Activated CD4-positive, alpha-beta memory T cell treated with anti-CD3 and anti-CD28 coated beads, Interleukin-2, amount 10 ng/mL, durations not matched to agents 7 days and 5 days (primary cell): ENCODE measurements around the gene LRP2. TPM values are rescaled to one million over a fixed set of nuclear protein-coding genes. Genes with fewer than 3 reads are reported as not detected.

Source experiments
- CTCF ChIA-PET: fragments of 350-600 bp; sonication (Branson Sonifier 250); formaldehyde crosslinking; loops from one replicate; lab custom pipeline; 2021; ENCODE audit warnings: antibody characterized with exemption, inconsistent platforms; lab: Charles Lee
- POLR2A ChIA-PET: fragments of 350-600 bp; sonication (Branson Sonifier 250); formaldehyde crosslinking; loops from one replicate; lab custom pipeline; 2021; ENCODE audit warnings: antibody characterized with exemption; lab: Charles Lee
- DNase-seq: peaks from one replicate; pipeline ENCODE4 v3.0.0-alpha.2; 2020
- H3K27ac Mint-ChIP-seq: one replicate; pipeline ENCODE4 v1.8.0; 2021; ENCODE audit warnings: mild to moderate bottlenecking, mixed read lengths
- H3K27me3 Mint-ChIP-seq: one replicate; pipeline ENCODE4 v1.8.0; 2021; ENCODE audit warnings: mixed read lengths
- H3K36me3 Mint-ChIP-seq: one replicate; pipeline ENCODE4 v1.8.0; 2021; ENCODE audit warnings: low read depth, mixed read lengths
- H3K4me1 Mint-ChIP-seq: one replicate; pipeline ENCODE4 v1.8.0; 2021; ENCODE audit warnings: mixed read lengths
- H3K4me3 Mint-ChIP-seq: one replicate; pipeline ENCODE4 v1.8.0; 2021; ENCODE audit warnings: mild to moderate bottlenecking, mixed read lengths
- H3K9me3 Mint-ChIP-seq: one replicate; pipeline ENCODE4 v1.8.0; 2021; ENCODE audit warnings: mixed read lengths
- total RNA-seq, 2 experiments: library from RNA; stranded (reverse); gene quantifications; one replicate each; pipeline ENCODE4 v1.2.3, GENCODE V29; 2021

Gene LRP2
- total RNA-seq, 2 experiments from 2014 or later: 0.25 to 0.28 TPM

DNA sequence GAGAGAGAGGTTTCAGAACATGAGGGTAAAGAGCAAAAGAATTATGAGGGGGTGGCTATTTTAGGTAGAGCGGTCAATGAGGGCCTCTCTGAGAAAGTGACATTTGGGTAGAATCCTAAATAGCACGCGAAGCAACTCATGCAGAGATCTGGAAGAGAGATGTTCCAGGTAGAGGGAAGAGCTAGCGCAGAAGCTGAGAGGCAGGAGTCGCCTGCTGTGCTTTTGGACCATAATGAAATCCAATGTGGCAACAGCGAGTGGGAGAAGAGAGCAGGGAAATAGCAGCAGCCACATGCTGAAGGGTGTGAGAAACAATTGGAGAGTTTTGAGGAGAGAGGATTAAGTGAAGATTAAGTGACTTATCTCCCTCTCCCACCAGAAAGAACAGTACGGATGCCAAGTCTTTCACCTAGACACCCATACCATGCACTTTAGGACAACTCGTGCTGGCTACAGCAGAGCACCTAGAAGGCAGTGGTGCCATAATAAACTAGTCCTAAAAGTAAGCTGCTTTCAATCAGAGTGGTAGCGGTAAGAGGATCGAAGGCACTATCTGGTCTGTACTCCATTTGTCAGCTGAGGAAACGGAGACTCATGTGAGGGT is 129.7 kb downstream of the LRP2 start:
- peaks cover 6% of the 10 kb centered on the region for H3K4me1 Mint-ChIP-seq
- CTCF ChIA-PET: no interaction called here
- no peaks in the 10 kb centered on the region for H3K9me3 Mint-ChIP-seq
- no peak overlapping the region for H3K27ac Mint-ChIP-seq
- no peaks in the 10 kb centered on the region for H3K36me3 Mint-ChIP-seq
- peaks cover 20% of the 10 kb centered on the region for H3K27me3 Mint-ChIP-seq
- POLR2A ChIA-PET: no interaction called here
- no peak for DNase-seq
- H3K4me3 Mint-ChIP-seq: no peak overlapping the region

DNA sequence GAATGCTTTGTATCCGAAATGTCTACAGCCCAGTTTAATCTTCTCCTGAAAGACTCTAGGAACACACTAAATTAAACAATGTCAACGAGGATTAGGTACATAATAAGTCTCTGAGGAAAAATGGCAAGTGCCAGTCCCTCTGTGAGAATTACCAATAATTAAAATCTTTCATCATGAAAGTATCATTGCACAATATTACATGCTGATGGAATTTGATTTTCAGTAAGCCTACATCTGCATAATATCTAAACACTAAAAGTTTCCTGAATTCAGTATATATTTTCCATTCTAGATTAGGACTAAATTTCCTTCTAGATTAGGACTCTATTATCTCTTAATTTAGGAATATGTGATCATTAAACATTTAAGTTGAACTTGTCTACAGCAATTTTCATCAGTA is 132.1 kb downstream of the LRP2 start:
- DNase-seq: no peak
- H3K4me3 Mint-ChIP-seq: no peak overlapping the region

DNA sequence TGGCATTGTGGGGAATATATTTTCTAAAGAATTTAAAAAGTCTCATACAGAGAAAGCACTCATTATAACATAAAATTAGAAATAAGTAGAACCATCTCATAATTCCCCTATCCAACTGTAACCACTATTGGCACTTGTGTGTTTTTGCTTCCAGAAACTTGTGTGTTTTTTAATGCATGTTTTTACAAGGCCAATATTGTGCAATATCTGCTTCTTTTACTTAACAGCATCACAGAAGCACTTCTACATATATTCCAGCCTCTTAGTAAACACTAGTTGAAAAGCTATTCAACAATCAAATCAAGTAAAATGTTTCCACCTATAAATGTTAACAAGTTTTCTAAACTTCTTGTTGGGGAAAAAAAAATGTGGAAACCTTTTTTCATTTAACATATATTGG is 132.7 kb downstream of the LRP2 start:
- no peak overlapping the region for H3K4me3 Mint-ChIP-seq
- CTCF ChIA-PET: no interaction called here
- POLR2A ChIA-PET: no interaction called here
- no peak for DNase-seq
- no peak overlapping the region for H3K27ac Mint-ChIP-seq
- H3K36me3 Mint-ChIP-seq: no peaks in the 10 kb centered on the region
- H3K27me3 Mint-ChIP-seq: peaks cover 24% of the 10 kb centered on the region
- H3K4me1 Mint-ChIP-seq: no peaks in the 10 kb centered on the region
- no peaks in the 10 kb centered on the region for H3K9me3 Mint-ChIP-seq

More for the DNA sequence above, 132.1 kb downstream of the LRP2 start:
- no peak overlapping the region for H3K27ac Mint-ChIP-seq
- peaks cover 24% of the 10 kb centered on the region for H3K27me3 Mint-ChIP-seq
- H3K36me3 Mint-ChIP-seq: no peaks in the 10 kb centered on the region
- no peaks in the 10 kb centered on the region for H3K4me1 Mint-ChIP-seq
- H3K9me3 Mint-ChIP-seq: no peaks in the 10 kb centered on the region
- POLR2A ChIA-PET: no interaction called here
- CTCF ChIA-PET: no interaction called here

DNA sequence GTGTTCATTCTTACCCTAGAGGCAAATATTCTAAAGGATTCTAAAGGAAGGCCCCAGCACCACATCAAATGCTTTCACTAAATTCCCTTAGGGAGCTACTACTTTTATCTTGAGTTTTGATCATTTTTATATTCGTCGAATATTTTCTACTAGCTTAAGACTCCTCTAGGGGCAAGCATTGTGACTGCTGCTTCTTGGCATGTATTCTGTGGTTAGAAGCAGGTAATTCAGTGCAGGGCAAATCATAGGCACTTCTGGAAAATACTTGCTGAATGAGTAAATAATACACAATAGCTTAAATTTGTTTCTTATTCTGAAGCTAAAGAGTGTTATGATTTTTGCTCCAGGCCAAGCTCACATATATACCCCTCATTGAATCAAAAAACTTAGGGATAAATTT is 136.4 kb downstream of the LRP2 start:
- Mint-ChIP-seq H3K36me3 (no peaks in the 10 kb centered on the region), H3K4me3 (no peak overlapping the region), H3K4me1 (no peaks in the 10 kb centered on the region), H3K27ac (no peak overlapping the region), H3K9me3 (no peaks in the 10 kb centered on the region), H3K27me3 (peaks cover 21% of the 10 kb centered on the region)
- POLR2A ChIA-PET: no interaction called here
- DNase-seq: no peak
- CTCF ChIA-PET: no interaction called here

DNA sequence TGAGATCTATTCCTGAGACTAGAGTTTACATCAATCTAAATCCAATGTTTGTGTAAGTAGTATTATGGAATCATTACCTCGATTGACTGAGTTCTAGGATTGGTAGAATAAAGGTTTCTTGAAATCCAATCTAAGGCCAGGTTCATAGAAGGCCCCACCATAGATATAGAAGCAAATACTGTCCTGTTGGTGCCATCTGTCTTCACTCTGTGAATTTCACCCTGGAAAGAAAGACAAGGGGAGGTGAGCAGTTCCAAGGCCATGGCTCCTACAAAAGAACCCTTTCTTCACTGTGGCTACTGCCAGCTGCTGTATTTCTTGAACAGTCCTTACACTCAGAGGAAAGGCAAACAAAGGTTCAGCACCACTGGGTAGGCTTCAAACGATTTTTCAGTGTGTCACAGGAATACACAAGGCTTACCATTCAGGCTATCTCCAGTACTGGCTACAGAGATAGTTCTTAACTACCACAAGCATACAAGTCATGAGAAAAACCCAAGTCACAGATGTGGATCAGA is 137.0 kb downstream of the LRP2 start:
- Mint-ChIP-seq H3K36me3 (no peaks in the 10 kb centered on the region), H3K27ac (no peak overlapping the region), H3K27me3 (peaks cover 20% of the 10 kb centered on the region), H3K4me3 (no peak overlapping the region), H3K9me3 (no peaks in the 10 kb centered on the region), H3K4me1 (no peaks in the 10 kb centered on the region)
- ChIA-PET POLR2A (no interaction called here), CTCF (no interaction called here)
- no peak for DNase-seq

DNA sequence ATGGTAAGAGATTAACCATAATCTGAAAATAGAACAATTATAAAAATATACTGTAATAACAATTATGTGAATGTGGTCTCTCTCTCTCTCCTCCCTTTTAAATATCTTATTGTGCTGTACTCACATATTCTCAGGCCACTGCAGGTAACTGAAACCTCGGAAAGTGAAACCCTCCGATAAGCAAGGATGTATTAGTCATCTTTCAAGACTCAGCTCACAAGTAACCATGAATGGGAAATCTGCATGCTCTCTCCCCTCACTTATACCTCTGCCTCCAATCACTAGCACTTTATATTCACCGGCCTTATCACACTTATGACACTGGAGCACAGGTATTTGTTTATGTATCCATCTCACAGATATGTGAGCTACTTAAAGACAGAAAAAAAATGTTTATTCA is 139.7 kb downstream of the LRP2 start:
- H3K4me3 Mint-ChIP-seq: no peak overlapping the region
- ChIA-PET CTCF (interaction anchor here (1.1 to 2.1 kb wide), 3 partner anchors 9 to 113 kb away, joined by 3 to 5 read pairs (median 5); no protein-coding TSS in a partner anchor), POLR2A (no interaction called here)
- no peaks in the 10 kb centered on the region for H3K36me3 Mint-ChIP-seq
- peaks cover 9% of the 10 kb centered on the region for H3K27me3 Mint-ChIP-seq
- H3K9me3 Mint-ChIP-seq: no peaks in the 10 kb centered on the region
- no peaks in the 10 kb centered on the region for H3K4me1 Mint-ChIP-seq
- H3K27ac Mint-ChIP-seq: no peak overlapping the region
- DNase-seq: no peak

DNA sequence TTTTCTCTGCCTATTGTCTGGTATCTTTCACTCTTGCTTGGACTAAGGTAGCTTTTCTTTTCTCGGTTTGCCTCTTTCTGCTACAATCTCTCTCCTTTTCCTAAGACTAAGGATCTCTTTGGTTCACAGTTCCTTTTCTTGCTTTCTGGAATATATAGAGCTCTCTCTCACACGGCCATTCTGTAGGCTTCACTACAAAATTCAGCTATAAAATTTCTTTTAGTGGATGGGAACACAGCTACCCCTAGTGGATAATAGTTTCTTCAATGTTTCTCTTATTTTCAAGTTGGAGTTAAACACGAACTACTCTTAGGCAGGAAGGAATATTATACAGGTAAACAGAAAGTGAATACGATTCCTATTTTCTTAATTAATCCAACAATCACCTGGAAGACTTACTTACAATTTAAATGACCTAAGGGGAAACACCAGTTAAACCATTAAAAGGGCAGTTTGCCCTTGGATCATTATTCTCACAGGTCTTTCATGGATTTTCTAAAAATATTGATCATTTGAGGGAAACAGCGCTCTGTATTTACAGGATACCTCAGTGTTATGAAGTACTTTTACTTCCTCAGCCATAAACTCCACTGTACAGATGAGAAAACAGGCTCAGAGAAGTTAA is 140.5 kb downstream of the LRP2 start:
- ChIA-PET POLR2A (no interaction called here), CTCF (interaction anchor here (0.7 to 2.1 kb wide), 6 partner anchors 9 to 273 kb away, joined by 3 to 5 read pairs (median 4); no protein-coding TSS in a partner anchor)
- no peaks in the 10 kb centered on the region for H3K9me3 Mint-ChIP-seq
- H3K36me3 Mint-ChIP-seq: no peaks in the 10 kb centered on the region
- peaks cover 9% of the 10 kb centered on the region for H3K27me3 Mint-ChIP-seq
- no peak overlapping the region for H3K4me3 Mint-ChIP-seq
- no peak overlapping the region for H3K27ac Mint-ChIP-seq
- no peak for DNase-seq
- no peaks in the 10 kb centered on the region for H3K4me1 Mint-ChIP-seq

DNA sequence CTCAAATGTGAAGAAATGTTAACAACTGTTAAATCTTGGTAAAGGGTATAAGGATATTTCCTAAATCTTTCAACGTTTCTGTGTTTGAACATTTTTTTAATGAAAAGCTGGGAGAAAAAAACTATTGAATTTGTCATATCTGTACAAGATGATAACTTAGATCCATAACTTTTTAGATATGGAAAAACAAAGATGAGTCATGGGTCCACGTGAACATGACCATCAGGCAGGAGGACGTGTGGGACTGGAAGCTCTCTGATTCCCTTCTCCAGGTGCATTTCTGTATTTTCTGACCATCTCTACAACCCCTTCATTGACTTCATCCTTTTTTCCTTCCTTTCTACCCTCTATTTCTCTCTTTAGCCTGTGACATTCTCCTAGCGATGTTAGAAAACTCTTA is 151.4 kb downstream of the LRP2 start:
- Mint-ChIP-seq H3K36me3 (no peaks in the 10 kb centered on the region), H3K4me3 (no peak overlapping the region), H3K27me3 (peaks cover 5% of the 10 kb centered on the region), H3K4me1 (no peaks in the 10 kb centered on the region), H3K27ac (no peak overlapping the region), H3K9me3 (no peaks in the 10 kb centered on the region)
- CTCF ChIA-PET: no interaction called here
- POLR2A ChIA-PET: no interaction called here
- DNase-seq: no peak

DNA sequence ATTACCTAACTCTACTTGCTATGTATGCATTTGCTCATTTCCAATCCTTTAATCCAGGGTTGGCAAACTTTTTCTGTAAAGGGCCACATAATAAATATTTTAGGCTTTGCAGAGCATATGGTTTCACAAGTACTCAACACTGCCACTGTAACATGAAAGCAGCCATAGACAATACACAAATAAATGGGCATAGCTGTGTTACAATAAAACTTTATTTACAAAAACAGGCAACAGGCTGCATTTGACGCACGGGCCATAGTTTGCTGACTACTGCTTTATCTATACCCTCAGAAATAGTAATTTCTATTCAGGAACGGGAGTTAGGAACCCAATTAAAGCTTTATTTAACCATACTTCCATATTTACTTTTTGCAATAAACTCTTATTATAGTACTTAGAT is 154.3 kb downstream of the LRP2 start:
- DNase-seq: no peak
- Mint-ChIP-seq H3K27ac (no peak overlapping the region), H3K4me3 (no peak overlapping the region), H3K36me3 (no peaks in the 10 kb centered on the region), H3K27me3 (peaks cover 8% of the 10 kb centered on the region), H3K9me3 (no peaks in the 10 kb centered on the region), H3K4me1 (no peaks in the 10 kb centered on the region)
- ChIA-PET CTCF (no interaction called here), POLR2A (no interaction called here)

DNA sequence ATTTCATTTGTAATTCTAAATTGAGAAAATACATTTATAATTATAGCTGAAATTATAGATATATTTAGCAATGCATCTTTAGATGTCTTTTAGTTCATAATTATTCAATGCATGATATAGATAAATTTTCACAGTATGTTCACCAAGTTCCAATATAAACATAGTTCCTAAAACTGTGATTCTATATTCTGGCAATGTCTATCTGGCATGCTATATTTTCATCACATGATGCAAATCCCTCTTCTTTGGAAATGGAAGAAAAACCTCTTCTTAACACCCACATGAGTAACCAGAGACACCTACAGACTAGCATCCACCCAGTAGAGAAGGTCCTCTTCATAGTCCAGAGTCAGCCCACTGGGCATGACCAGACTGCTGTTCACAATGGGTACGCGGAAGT is 157.2 kb downstream of the LRP2 start:
- H3K9me3 Mint-ChIP-seq: no peaks in the 10 kb centered on the region
- POLR2A ChIA-PET: no interaction called here
- no peak overlapping the region for H3K4me3 Mint-ChIP-seq
- no peak for DNase-seq
- CTCF ChIA-PET: no interaction called here
- H3K4me1 Mint-ChIP-seq: no peaks in the 10 kb centered on the region
- peaks cover 16% of the 10 kb centered on the region for H3K27me3 Mint-ChIP-seq
- H3K27ac Mint-ChIP-seq: no peak overlapping the region
- no peaks in the 10 kb centered on the region for H3K36me3 Mint-ChIP-seq

DNA sequence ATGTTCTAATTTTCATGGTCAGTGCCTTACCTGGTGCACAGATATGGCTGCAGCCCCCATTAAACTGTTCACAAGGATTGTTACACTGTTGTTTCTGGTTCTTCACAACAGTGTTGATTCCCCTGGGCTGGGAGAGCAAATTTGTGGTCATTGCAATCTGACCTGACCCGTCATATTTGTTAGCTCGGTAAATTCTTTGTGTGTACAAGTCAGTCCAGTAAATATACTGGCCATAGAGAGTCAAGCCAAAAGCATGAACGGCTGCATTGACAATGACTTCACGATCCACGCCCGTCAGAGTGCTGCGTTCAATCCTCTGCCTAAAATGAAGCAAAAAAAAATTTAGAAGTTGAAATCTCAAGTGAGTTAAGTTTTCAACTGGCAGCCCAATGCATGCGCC is 158.4 kb downstream of the LRP2 start:
- CTCF ChIA-PET: no interaction called here
- peaks cover 14% of the 10 kb centered on the region for H3K27me3 Mint-ChIP-seq
- no peak overlapping the region for H3K27ac Mint-ChIP-seq
- POLR2A ChIA-PET: no interaction called here
- no peaks in the 10 kb centered on the region for H3K36me3 Mint-ChIP-seq
- no peaks in the 10 kb centered on the region for H3K9me3 Mint-ChIP-seq
- H3K4me1 Mint-ChIP-seq: no peaks in the 10 kb centered on the region
- H3K4me3 Mint-ChIP-seq: no peak overlapping the region
- no peak for DNase-seq

DNA sequence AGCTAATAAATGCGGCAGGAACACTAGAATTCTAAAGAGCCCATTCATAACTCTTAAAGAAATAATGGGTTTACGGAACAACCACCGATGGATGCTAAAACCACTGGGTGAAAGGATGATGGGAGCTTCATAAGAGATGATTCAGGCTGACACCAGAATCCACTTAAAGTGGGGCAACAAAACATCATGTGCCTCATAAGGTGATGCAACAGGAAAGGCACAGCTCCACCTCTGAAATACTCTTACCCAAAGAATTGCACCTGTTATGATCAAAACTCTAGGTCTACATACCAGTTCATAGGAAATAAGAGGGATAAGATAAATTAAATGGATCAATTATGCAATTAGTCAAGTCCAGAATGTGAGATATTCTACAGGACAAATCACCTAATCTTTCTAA is 161.6 kb downstream of the LRP2 start:
- no peaks in the 10 kb centered on the region for H3K9me3 Mint-ChIP-seq
- ChIA-PET POLR2A (no interaction called here), CTCF (no interaction called here)
- DNase-seq: no peak
- no peak overlapping the region for H3K4me3 Mint-ChIP-seq
- H3K27me3 Mint-ChIP-seq: peaks cover 12% of the 10 kb centered on the region
- H3K4me1 Mint-ChIP-seq: no peaks in the 10 kb centered on the region
- no peak overlapping the region for H3K27ac Mint-ChIP-seq
- H3K36me3 Mint-ChIP-seq: no peaks in the 10 kb centered on the region

DNA sequence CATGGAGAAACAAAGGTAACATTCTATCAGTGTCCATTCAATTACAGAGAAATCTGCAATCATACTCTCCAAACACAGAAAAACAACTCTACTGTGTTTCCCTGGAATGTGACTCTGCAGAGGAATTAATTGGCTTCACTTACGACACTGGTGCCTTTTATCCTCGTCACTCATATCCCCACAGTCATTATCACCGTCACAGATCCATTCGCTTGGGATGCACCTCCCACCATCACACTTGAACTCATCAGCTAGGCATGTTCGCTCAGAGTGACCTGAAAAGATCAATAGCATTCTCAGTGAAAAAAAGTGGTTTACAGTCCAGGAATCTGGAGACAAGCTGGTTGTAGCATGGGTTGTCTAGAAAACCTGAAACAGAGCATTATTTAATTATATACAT is 168.7 kb downstream of the LRP2 start:
- no peaks in the 10 kb centered on the region for H3K4me1 Mint-ChIP-seq
- DNase-seq: no peak
- H3K27me3 Mint-ChIP-seq: peaks cover 7% of the 10 kb centered on the region
- H3K9me3 Mint-ChIP-seq: no peaks in the 10 kb centered on the region
- H3K36me3 Mint-ChIP-seq: no peaks in the 10 kb centered on the region
- H3K27ac Mint-ChIP-seq: no peak overlapping the region
- no peak overlapping the region for H3K4me3 Mint-ChIP-seq
- CTCF ChIA-PET: no interaction called here
- POLR2A ChIA-PET: no interaction called here
